Gastrocnemius medialis (tissue), 4 donors: ENCODE data around the gene FGD5. TPM values are rescaled to one million over a fixed set of nuclear protein-coding genes. Genes with fewer than 3 reads are reported as not detected.

Source experiments
- ATAC-seq, 2 donors: fragments of 150-250 bp; one replicate each; pipeline ENCODE4 v1.9.1; 2016
- DNase-seq, 2 donors: peaks; one replicate each; pipeline ENCODE4 v3.0.0-alpha.2; 2019
- H3K27ac ChIP-seq, 4 donors: fragments of 200-600 bp; sonication (generic); 1 replicate in 1 of 4; 2 replicates in 3 of 4; pipeline ENCODE4 v1.5.1; 2016 to 2018; ENCODE audit warnings: mild to moderate bottlenecking in 2 of 4, moderate library complexity in 1 of 4
- H3K27me3 ChIP-seq, 3 donors: fragments of 200-600 bp; sonication (generic) in 2 of 3; 1 replicate in 1 of 3; 2 replicates in 2 of 3; pipeline versions ENCODE4 v1.5.1 to v1.6.0; 2016 to 2019; ENCODE audit warnings: mild to moderate bottlenecking in 1 of 3, moderate library complexity in 1 of 3
- H3K36me3 ChIP-seq, 2 donors: fragments of 200-600 bp; sonication (generic) in 1 of 2; one replicate each; pipeline ENCODE4 v1.5.1; 2017 to 2018
- H3K4me1 ChIP-seq, 2 donors: fragments of 200-600 bp; sonication (generic) in 1 of 2; one replicate each; pipeline ENCODE4 v1.5.1; 2016 to 2017; ENCODE audit warnings: mild to moderate bottlenecking in 2 of 2
- H3K4me3 ChIP-seq, 4 donors: fragments of 200-600 bp; sonication (generic) in 3 of 4; 1 replicate in 1 of 4; 2 replicates in 3 of 4; pipeline ENCODE4 v1.5.1; 2016 to 2019; ENCODE audit warnings: mild to moderate bottlenecking in 2 of 4
- H3K9me3 ChIP-seq, 3 donors: fragments of 200-600 bp; sonication (generic) in 2 of 3; 1 replicate in 1 of 3; 2 replicates in 2 of 3; pipeline ENCODE4 v1.5.1; 2016 to 2019
- POLR2A ChIP-seq, 2 donors: fragments of 450-650 bp; IDR thresholded peaks; one replicate each; pipeline ENCODE4 v1.6.1; 2017; ENCODE audit warnings: antibody characterized with exemption in 2 of 2, mild to moderate bottlenecking in 2 of 2, moderate library complexity in 2 of 2
- in situ Hi-C, 4 donors: fragments of 200-750 bp; cut with MboI; loops; one replicate each; pipeline versions ENCODE4 v1.15.0 to v1.8.0; 2017; ENCODE audit warnings: low sequenced_read_pairs in 4 of 4
- intact Hi-C: fragments of 100-400 bp; cut with DNase I; formaldehyde crosslinking; loops from one replicate; pipeline ENCODE4 v1.15.1; 2023; ENCODE audit warnings: low total_unique reads
- total RNA-seq, 4 donors: library from RNA; depleted of rRNA; stranded (reverse); fragments of >200 nt; gene quantifications; one replicate each; pipeline versions ENCODE4 v1.1.0 to v1.2.3, GENCODE V29; 2016
- TF ChIP-seq, protein P1 (sequence below), 5 experiments: fragments of 450-650 bp in 3 of 5; fragments of 200-600 bp in 2 of 5; sonication (generic) in 2 of 5; IDR thresholded peaks in 4 of 5; conservative IDR thresholded peaks in 1 of 5; 1 replicate in 4 of 5; 2 replicates in 1 of 5; pipeline ENCODE4 v1.5.1; 2016 to 2019; ENCODE audit warnings: antibody characterized with exemption in 5 of 5, mild to moderate bottlenecking in 3 of 5, moderate library complexity in 3 of 5

The FGD5 gene
- total RNA-seq, 4 donors from 2014 or later = 4.4 to 8.4 (median 5.2) TPM

DNA sequence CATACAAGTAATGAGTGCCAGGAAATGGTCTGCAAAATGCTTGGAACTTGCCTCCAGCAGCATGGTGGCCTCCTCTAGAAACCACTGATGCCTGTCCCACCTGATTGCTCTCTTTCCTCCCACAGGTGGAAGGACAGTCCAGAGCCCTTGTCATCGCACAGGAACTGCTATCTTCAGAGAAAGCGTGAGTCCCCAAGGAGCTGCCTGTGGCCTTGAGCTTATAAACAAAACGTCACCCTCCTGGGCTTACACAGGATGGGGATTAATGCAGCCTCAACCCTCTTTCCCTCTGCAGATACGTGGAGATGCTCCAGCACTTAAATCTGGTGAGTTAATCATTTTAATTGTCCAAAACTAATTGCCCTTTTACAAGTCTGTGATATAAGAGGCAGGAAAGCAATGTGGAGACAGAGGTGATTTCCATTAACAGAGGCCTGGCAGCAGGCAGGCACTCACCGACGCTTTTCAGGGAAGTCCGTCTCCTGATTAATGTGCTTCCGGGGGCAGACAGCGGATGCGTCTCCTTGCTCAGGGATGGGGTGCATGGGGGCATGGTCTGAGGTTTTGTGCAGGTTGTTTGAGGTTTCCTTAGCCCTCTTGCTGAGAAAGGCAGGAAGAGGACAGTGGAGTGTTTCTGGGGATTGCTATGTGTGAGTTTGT, 61.8 kb downstream of the FGD5 start:
- Histone ChIP-seq H3K4me3 (no peak overlapping the region), H3K27ac (no peak overlapping the region), H3K36me3 (no peaks in the 10 kb centered on the region), H3K9me3 (no peaks in the 10 kb centered on the region), H3K27me3 (no peaks in the 10 kb centered on the region), H3K4me1 (peaks cover 9 to 15% of the 10 kb centered on the region in 2 donors)
- TF ChIP-seq POLR2A (IDR thresholded peaks at IDR 0.05) = no peak
- TF ChIP-seq, protein P1, sequence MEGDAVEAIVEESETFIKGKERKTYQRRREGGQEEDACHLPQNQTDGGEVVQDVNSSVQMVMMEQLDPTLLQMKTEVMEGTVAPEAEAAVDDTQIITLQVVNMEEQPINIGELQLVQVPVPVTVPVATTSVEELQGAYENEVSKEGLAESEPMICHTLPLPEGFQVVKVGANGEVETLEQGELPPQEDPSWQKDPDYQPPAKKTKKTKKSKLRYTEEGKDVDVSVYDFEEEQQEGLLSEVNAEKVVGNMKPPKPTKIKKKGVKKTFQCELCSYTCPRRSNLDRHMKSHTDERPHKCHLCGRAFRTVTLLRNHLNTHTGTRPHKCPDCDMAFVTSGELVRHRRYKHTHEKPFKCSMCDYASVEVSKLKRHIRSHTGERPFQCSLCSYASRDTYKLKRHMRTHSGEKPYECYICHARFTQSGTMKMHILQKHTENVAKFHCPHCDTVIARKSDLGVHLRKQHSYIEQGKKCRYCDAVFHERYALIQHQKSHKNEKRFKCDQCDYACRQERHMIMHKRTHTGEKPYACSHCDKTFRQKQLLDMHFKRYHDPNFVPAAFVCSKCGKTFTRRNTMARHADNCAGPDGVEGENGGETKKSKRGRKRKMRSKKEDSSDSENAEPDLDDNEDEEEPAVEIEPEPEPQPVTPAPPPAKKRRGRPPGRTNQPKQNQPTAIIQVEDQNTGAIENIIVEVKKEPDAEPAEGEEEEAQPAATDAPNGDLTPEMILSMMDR (IDR thresholded peaks at IDR 0.05 in 4 of 5, conservative IDR thresholded peaks at IDR 0.05 in 1 of 5) = no peak
- no peak for DNase-seq
- in situ Hi-C loops = no loop called here
- no peak for ATAC-seq
- intact Hi-C loops = no loop called here

DNA sequence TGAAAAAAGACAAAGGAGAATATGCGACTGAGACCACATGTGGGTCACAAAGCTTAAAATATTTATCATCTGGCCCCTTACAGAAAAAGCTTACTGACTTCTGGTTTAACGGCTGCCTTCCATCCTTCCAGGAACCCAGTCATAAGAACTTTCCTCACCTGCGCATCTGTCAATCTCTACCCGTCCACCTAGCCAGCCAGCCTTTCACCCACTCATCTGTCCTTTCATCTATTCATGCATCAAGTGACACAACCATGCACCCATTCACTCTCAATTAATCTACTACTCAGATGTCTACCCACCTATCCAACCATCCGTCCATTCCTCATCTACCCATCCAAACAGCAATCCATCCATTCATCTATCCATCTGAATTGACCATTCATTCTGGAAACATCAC, 64.5 kb downstream of the FGD5 start:
- no peaks in the 10 kb centered on the region for H3K9me3 ChIP-seq
- no peak for ATAC-seq
- TF ChIP-seq POLR2A (IDR thresholded peaks at IDR 0.05) = no peak
- TF ChIP-seq, protein P1 (IDR thresholded peaks at IDR 0.05 in 4 of 5, conservative IDR thresholded peaks at IDR 0.05 in 1 of 5) = no peak
- in situ Hi-C loops = no loop called here
- peaks cover 0 to 5% of the 10 kb centered on the region in 2 donors for H3K4me1 ChIP-seq
- no peak overlapping the region for H3K27ac ChIP-seq
- no peak for DNase-seq
- H3K27me3 ChIP-seq = no peaks in the 10 kb centered on the region
- no peaks in the 10 kb centered on the region for H3K36me3 ChIP-seq
- intact Hi-C loops = no loop called here
- no peak overlapping the region for H3K4me3 ChIP-seq

DNA sequence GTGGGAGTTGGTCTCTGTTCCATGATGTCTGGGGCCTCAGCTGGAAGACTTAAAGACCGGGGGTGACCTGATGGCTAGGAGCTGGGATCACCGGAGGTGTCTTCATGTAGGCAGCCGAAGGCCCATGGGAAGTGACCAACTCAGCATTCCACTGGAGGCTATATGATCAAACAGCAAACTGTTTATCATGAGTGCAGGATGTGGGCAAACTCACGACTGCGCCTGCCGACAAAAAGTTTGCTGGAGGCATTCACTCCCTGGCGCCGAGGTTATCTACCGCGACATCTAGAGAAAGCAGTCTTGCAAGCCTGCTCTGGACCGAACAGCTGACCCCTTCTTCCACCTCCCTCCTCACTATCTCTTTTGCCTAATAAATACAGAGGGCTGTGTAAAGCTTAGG, 65.9 kb downstream of the FGD5 start:
- TF ChIP-seq, protein P1 (IDR thresholded peaks at IDR 0.05 in 4 of 5, conservative IDR thresholded peaks at IDR 0.05 in 1 of 5) = no peak
- TF ChIP-seq POLR2A (IDR thresholded peaks at IDR 0.05) = no peak
- in situ Hi-C loops (no loop called here), intact Hi-C loops (no loop called here)
- H3K4me3 ChIP-seq = no peak overlapping the region
- H3K4me1 ChIP-seq = peaks cover 8 to 12% of the 10 kb centered on the region in 2 donors
- H3K27ac ChIP-seq = no peak overlapping the region
- no peaks in the 10 kb centered on the region for H3K9me3 ChIP-seq
- H3K27me3 ChIP-seq = no peaks in the 10 kb centered on the region
- ATAC-seq (no peak), DNase-seq (no peak)
- H3K36me3 ChIP-seq = no peaks in the 10 kb centered on the region

DNA sequence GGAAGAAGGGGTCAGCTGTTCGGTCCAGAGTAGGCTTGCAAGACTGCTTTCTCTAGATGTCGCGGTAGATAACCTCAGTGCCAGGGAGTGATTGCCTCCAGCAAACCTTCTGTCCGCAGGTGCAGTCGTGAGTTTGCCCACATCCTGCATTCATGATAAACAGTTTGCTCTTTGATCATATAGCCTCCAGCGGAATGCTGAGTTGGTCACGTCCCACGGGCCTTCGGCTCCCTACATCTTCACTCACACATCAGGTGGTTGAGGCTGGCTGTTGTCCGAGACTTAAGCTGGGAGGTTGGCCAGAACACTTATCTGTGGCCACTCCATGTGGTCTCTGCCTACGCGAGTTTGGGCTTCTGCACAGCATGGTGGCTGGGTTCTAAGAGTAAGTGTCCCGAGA, 66.5 kb downstream of the FGD5 start:
- no peak for ATAC-seq
- H3K27ac ChIP-seq = no peak overlapping the region
- intact Hi-C loops (no loop called here), in situ Hi-C loops (no loop called here)
- TF ChIP-seq, protein P1 (IDR thresholded peaks at IDR 0.05 in 4 of 5, conservative IDR thresholded peaks at IDR 0.05 in 1 of 5) = no peak
- TF ChIP-seq POLR2A (IDR thresholded peaks at IDR 0.05) = no peak
- H3K9me3 ChIP-seq = no peaks in the 10 kb centered on the region
- H3K36me3 ChIP-seq = no peaks in the 10 kb centered on the region
- no peak for DNase-seq
- H3K27me3 ChIP-seq = no peaks in the 10 kb centered on the region
- no peak overlapping the region for H3K4me3 ChIP-seq
- H3K4me1 ChIP-seq = peaks cover 12 to 18% of the 10 kb centered on the region in 2 donors

DNA sequence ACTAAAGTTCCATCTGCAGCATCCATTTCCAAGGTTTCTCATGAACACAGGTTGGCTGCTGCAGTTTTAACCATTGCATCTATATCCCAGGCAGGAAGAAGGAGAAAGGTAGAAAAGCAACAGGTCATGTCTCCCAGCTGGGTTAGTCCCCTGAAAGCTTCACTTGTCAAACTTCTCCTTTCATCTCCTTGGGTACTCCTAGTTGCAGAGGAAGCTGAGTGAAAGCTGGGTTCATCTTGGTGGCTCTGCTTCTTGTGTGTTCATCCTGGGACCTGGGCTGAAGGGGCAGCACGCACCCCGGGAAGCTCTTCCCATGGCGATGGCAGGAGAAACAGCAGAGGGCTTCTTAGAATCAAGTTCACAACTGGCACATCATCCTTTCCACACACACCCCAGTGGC, 67.3 kb downstream of the FGD5 start:
- ATAC-seq (no peak), DNase-seq (no peak)
- intact Hi-C loops (no loop called here), in situ Hi-C loops (no loop called here)
- Histone ChIP-seq H3K27me3 (no peaks in the 10 kb centered on the region), H3K36me3 (no peaks in the 10 kb centered on the region), H3K4me3 (no peak overlapping the region), H3K27ac (no peak overlapping the region), H3K9me3 (no peaks in the 10 kb centered on the region), H3K4me1 (peaks cover 16 to 19% of the 10 kb centered on the region in 2 donors)
- TF ChIP-seq, protein P1 (IDR thresholded peaks at IDR 0.05 in 4 of 5, conservative IDR thresholded peaks at IDR 0.05 in 1 of 5) = no peak
